Common myeloid progenitor, CD34-positive (primary cell): ENCODE data around the gene NAA25.

Experiments used
- CTCF ChIA-PET: fragments of 350-600 bp; sonication (Branson Sonifier 250); formaldehyde crosslinking; loops from one replicate; lab custom pipeline; 2021; ENCODE audit warnings: antibody characterized with exemption; lab: Charles Lee
- POLR2A ChIA-PET: fragments of 350-600 bp; sonication (Branson Sonifier 250); formaldehyde crosslinking; loops from one replicate; lab custom pipeline; 2021; ENCODE audit warnings: antibody characterized with exemption; lab: Charles Lee
- DNase-seq, 3 donors: peaks; one replicate each; pipeline versions ENCODE4 v3.0.0 to v3.0.0-alpha.2; 2013
- H3K27ac ChIP-seq, 2 experiments: 1 replicate in 1 of 2; 2 replicates in 1 of 2; pipeline ENCODE4 v1.7.0; 2013; ENCODE audit warnings: inconsistent platforms in 2 of 2, low read length in 2 of 2, mild to moderate bottlenecking in 2 of 2, low read depth in 1 of 2, moderate library complexity in 1 of 2; ENCODE audit not compliant: severe bottlenecking in 2 of 2, insufficient read depth in 1 of 2, poor library complexity in 1 of 2
- H3K27me3 ChIP-seq, 5 experiments: replicated peaks in 2 of 5; 1 replicate in 3 of 5; 2 replicates in 2 of 5; pipeline versions ENCODE4 v1.6.1 to v1.7.0; 2013; ENCODE audit warnings: low read length in 4 of 5, mild to moderate bottlenecking in 2 of 5, moderate library complexity in 2 of 5, inconsistent platforms in 1 of 5; ENCODE audit not compliant: insufficient read depth in 5 of 5, control insufficient read depth in 4 of 5
- H3K36me3 ChIP-seq, 4 experiments: 1 replicate in 2 of 4; 2 replicates in 2 of 4; pipeline versions ENCODE4 v1.6.1 to v1.7.0; 2013; ENCODE audit warnings: low read length in 3 of 4, control low read depth in 1 of 4, mild to moderate bottlenecking in 1 of 4; ENCODE audit not compliant: control insufficient read depth in 4 of 4, insufficient read depth in 4 of 4
- H3K4me1 ChIP-seq, 4 experiments: 1 replicate in 3 of 4; 2 replicates in 1 of 4; pipeline versions ENCODE4 v1.6.1 to v1.7.1; 2013; ENCODE audit warnings: low read length in 3 of 4, mild to moderate bottlenecking in 3 of 4, control low read depth in 1 of 4, inconsistent platforms in 1 of 4, moderate library complexity in 1 of 4; ENCODE audit not compliant: control insufficient read depth in 4 of 4, insufficient read depth in 4 of 4; ENCODE audit errors: control extremely low read depth in 1 of 4
- H3K4me3 ChIP-seq, 7 experiments: 1 replicate in 4 of 7; 2 replicates in 3 of 7; pipeline versions ENCODE4 v1.5.1 to v1.7.0; 2013; ENCODE audit warnings: mild to moderate bottlenecking in 7 of 7, low read length in 6 of 7, moderate library complexity in 6 of 7, inconsistent platforms in 2 of 7, low read depth in 2 of 7, control low read depth in 1 of 7; ENCODE audit not compliant: insufficient read depth in 4 of 7, control insufficient read depth in 1 of 7; ENCODE audit errors: extremely low read depth in 1 of 7
- H3K9me3 ChIP-seq, 5 experiments: 1 replicate in 4 of 5; 2 replicates in 1 of 5; pipeline versions ENCODE4 v1.6.1 to v1.7.1; 2013; ENCODE audit warnings: low read length in 4 of 5, mild to moderate bottlenecking in 2 of 5, inconsistent platforms in 1 of 5, low read depth in 1 of 5, moderate library complexity in 1 of 5; ENCODE audit not compliant: control insufficient read depth in 4 of 5, insufficient read depth in 2 of 5; ENCODE audit errors: control extremely low read depth in 1 of 5
- WGBS: methylation state at CpG from one replicate; pipeline ENCODE4 v1.1.5; 2013; ENCODE audit not compliant: insufficient coverage; 5-methylcytosine and 5-hydroxymethylcytosine counted together

The NAA25 gene

GRCh38 chr12:112020947-112021457, 87.6 kb downstream of the NAA25 start:
- WGBS = 88% methylated on average over 5 of the region's 8 CpGs
- Histone ChIP-seq H3K36me3 (peaks cover 22 to 84% (median 49%) of the 10 kb centered on the region in 4 experiments), H3K9me3 (no peaks in the 10 kb centered on the region), H3K4me1 (peaks cover 0 to 4% (median 1%) of the 10 kb centered on the region in 4 experiments), H3K27me3 (no peaks in the 10 kb centered on the region), H3K4me3 (no peak overlapping the region), H3K27ac (no peak overlapping the region)
- ChIA-PET POLR2A (no interaction called here), CTCF (no interaction called here)
- no peak for DNase-seq

GRCh38 chr12:112018571-112019237, 89.9 kb downstream of the NAA25 start:
- H3K4me3 ChIP-seq = no peak overlapping the region
- no peaks in the 10 kb centered on the region for H3K9me3 ChIP-seq
- H3K27ac ChIP-seq = no peak overlapping the region
- POLR2A ChIA-PET = no interaction called here
- no peaks in the 10 kb centered on the region for H3K27me3 ChIP-seq
- CTCF ChIA-PET = no interaction called here
- H3K4me1 ChIP-seq = peaks cover 4 to 13% (median 10%) of the 10 kb centered on the region in 4 experiments
- no peak for DNase-seq
- H3K36me3 ChIP-seq = peaks cover 24 to 74% (median 45%) of the 10 kb centered on the region in 4 experiments
- WGBS = no CpG with 5 or more reads among the region's 2 CpGs

- ChIA-PET CTCF (no interaction called here), POLR2A (no interaction called here)
- Histone ChIP-seq H3K27ac (no peak overlapping the region), H3K36me3 (peaks cover 19 to 59% (median 33%) of the 10 kb centered on the region in 4 experiments), H3K4me3 (no peak overlapping the region), H3K27me3 (no peaks in the 10 kb centered on the region), H3K9me3 (no peaks in the 10 kb centered on the region), H3K4me1 (peaks cover 4 to 22% (median 19%) of the 10 kb centered on the region in 4 experiments)
- 100% methylated on average over 1 of the region's 1 CpG for WGBS
- no peak for DNase-seq
Observed at GRCh38 chr12:112017041-112017440, 91.5 kb downstream of the NAA25 start.

GRCh38 chr12:112015938-112016337, 92.6 kb downstream of the NAA25 start:
- Histone ChIP-seq H3K27me3 (no peaks in the 10 kb centered on the region), H3K36me3 (peaks cover 14 to 51% (median 26%) of the 10 kb centered on the region in 4 experiments), H3K27ac (no peak overlapping the region), H3K9me3 (no peaks in the 10 kb centered on the region), H3K4me3 (no peak overlapping the region), H3K4me1 (peaks cover 4 to 27% (median 25%) of the 10 kb centered on the region in 4 experiments)
- ChIA-PET POLR2A (interaction anchor here (0.6 kb wide), 1 partner anchor 70 kb away, joined by 3 read pairs; no protein-coding TSS in a partner anchor), CTCF (interaction anchor here (0.9 to 1.4 kb wide), 2 partner anchors 15 to 174 kb away, joined by 3 read pairs; partner anchors contain the start of gene MAPKAPK5)
- 96% methylated on average over 6 of the region's 6 CpGs for WGBS
- DNase-seq = no peak

GRCh38 chr12:112013601-112014402, 94.8 kb downstream of the NAA25 start:
- peaks cover 4 to 27% (median 25%) of the 10 kb centered on the region in 4 experiments for H3K4me1 ChIP-seq
- H3K9me3 ChIP-seq = no peaks in the 10 kb centered on the region
- peak overlapping the region; percentile 84 to 98 (median 92) for H3K4me3 ChIP-seq
- peak overlapping the region; percentile 43 to 87 for H3K27ac ChIP-seq
- CTCF ChIA-PET = interaction anchor here (0.7 to 2.2 kb wide), 8 partner anchors 9 to 69 kb away, joined by 3 to 15 read pairs (median 4); no protein-coding TSS in a partner anchor
- POLR2A ChIA-PET = interaction anchor here (0.6 to 1.1 kb wide), 3 partner anchors 8 to 139 kb away, joined by 3 to 5 read pairs (median 3); no protein-coding TSS in a partner anchor
- WGBS = 4% methylated on average over 39 of the region's 54 CpGs
- peaks cover 0 to 29% (median 15%) of the 10 kb centered on the region in 4 experiments for H3K36me3 ChIP-seq
- peak; percentile 61 to 81 (median 76) for DNase-seq
- no peaks in the 10 kb centered on the region for H3K27me3 ChIP-seq

- Histone ChIP-seq H3K27me3 (no peaks in the 10 kb centered on the region), H3K4me1 (peaks cover 0 to 27% (median 25%) of the 10 kb centered on the region in 4 experiments), H3K36me3 (peaks cover 0 to 21% (median 10%) of the 10 kb centered on the region in 4 experiments), H3K27ac (peak within 1 kb of the TSS; percentile 70 to 92), H3K9me3 (no peaks in the 10 kb centered on the region), H3K4me3 (peak within 1 kb of the TSS; percentile 84 to 98 (median 92))
- CTCF ChIA-PET = interaction anchor here (1.1 to 2.2 kb wide), 6 partner anchors 11 to 187 kb away, joined by 3 to 15 read pairs (median 4); no protein-coding TSS in a partner anchor
- peak; percentile 99 for DNase-seq
- POLR2A ChIA-PET = interaction anchor here (0.6 to 1.0 kb wide), 3 partner anchors 9 to 139 kb away, joined by 3 to 5 read pairs (median 3); no protein-coding TSS in a partner anchor
- WGBS = 0% methylated on average over 43 of the region's 67 CpGs
Observed at GRCh38 chr12:112012775-112013600, 95.6 kb downstream of the NAA25 start, which contains the start of the genes ERP29 and TMEM116. Gene ERP29, plus strand, starts transcription at chr12:112013426. Its CDS starts 40 bp downstream, at chr12:112013466. Gene TMEM116, minus strand, starts transcription at chr12:112013165. Its CDS starts 7,895 bp downstream, at chr12:112005270.
